HG03575 (cell line): ENCODE results near the gene CHRNA7.
"Not testable (repeated sequence)": the region's sequence is repeated elsewhere in the genome, so short reads cannot be mapped to it uniquely, and the experiment has no call there.

Experiments used
- ATAC-seq: cut with Tn5 transposase; IDR thresholded peaks from one replicate; pipeline ENCODE4 v1.9.1; 2021; ENCODE audit not compliant: unreplicated experiment, insufficient number of reproducible peaks, low FRiP score; ENCODE audit errors: extremely low read depth

Gene CHRNA7

DNA sequence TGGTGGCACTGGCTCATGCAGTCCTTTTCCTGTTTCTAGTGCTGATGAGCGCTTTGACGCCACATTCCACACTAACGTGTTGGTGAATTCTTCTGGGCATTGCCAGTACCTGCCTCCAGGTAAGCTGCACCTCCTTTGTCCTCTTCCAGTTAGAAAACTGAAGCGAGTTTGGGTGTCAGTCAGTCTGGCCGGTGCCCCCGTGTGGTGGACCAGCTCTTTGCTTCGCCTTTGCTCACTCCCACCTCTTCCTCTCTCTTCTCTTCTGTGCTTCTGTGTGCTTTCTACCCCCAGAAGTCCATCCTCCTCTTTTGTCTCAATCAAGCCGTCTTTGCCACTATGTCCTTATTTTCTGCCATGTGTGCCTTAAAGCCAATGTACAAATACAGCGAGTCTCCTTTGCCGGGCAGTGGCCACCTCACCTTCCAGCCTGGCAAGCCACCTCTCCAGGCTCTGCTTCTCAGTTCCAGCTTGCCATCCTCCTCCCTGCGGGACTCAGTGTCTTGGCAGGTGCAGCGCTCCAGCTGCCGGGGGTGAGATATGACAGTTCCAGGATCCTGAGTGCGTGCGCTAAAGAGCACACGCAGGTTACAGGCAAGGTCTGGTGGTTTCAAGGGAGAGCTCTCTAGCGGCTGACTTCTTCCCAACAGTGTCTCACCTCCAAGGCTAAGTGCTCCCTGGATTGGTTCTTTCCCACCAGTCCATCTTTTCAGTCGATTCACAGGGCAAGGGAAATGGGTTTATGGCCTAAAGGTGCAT, 123.7 kb downstream of the CHRNA7 start:
- ATAC-seq: not testable (repeated sequence)

DNA sequence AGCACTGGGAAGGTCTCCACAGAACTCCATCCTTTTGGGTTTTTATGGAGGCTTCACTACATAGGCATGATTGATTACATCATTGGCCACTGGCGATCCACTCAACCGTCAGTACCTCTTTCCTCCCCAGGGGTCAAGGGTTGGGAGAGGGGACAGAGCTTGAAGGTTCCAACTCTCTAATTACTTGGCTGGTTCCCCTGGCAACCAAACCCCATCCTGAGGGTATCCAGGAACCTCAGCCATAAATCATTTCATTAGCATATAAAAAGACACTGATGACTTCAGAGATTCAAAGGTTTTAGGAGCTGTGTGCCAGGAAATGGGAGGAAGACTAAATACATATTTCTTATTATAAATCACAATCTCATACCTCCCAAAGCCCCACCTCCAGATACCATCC, 131.8 kb downstream of the CHRNA7 start:
- not testable (repeated sequence) for ATAC-seq

- not testable (repeated sequence) for ATAC-seq
Observed at GRCh38 chr15:32164065-32164464, 133.8 kb downstream of the CHRNA7 start.

- not testable (repeated sequence) for ATAC-seq
Observed at GRCh38 chr15:32164747-32165146, 134.4 kb downstream of the CHRNA7 start.

DNA sequence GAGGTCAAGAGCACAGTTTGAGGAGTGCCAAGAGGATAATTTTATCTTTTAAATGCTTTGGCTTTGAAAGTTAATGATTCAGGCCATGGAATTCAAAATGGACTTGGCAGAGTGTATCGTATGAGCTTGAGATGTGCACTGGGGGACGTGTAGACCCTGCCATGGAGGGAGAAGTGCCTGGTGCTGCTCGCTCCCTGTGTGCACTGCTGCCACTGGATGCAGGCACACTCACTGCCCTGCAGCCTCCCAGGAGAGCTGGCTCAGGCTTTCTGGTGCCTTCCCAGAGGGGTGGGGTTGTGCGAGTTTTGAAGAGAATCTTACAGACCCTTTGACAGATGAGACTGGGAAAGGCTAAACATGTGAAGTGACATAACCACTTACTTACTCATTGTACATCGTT, 135.5 kb downstream of the CHRNA7 start:
- not testable (repeated sequence) for ATAC-seq

- not testable (repeated sequence) for ATAC-seq
Observed at GRCh38 chr15:32166270-32166669, 136.0 kb downstream of the CHRNA7 start.

DNA sequence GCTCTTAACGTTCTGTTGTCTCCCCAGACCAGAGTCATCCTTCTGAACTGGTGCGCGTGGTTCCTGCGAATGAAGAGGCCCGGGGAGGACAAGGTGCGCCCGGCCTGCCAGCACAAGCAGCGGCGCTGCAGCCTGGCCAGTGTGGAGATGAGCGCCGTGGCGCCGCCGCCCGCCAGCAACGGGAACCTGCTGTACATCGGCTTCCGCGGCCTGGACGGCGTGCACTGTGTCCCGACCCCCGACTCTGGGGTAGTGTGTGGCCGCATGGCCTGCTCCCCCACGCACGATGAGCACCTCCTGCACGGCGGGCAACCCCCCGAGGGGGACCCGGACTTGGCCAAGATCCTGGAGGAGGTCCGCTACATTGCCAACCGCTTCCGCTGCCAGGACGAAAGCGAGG, 137.6 kb downstream of the CHRNA7 start:
- not testable (repeated sequence) for ATAC-seq

DNA sequence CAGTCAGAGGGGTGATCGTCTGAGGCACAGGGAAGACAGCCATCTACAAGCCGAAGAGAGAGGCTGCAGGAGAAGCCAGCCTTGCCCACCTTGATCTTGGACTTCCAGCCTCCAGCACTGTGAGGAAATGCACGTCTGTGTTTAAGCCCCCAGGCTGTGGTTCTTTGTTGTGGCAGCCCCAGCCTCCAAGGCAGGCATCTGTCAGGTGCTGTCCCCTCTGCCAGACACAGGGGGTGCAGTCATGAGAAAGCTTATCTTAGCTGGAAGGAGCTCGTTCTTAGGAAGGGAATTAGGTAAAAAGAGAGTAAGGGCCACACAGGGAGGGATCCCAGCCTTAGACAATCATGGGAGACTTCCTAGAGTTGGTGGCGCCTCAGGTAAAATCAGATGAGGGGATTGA, 150.3 kb downstream of the CHRNA7 start:
- not testable (repeated sequence) for ATAC-seq

GRCh38 chr15:32193780-32194179, 163.5 kb downstream of the CHRNA7 start:
- not testable (repeated sequence) for ATAC-seq

- not testable (repeated sequence) for ATAC-seq
Observed at GRCh38 chr15:32196206-32196605, 165.9 kb downstream of the CHRNA7 start.

GRCh38 chr15:32198938-32199337, 168.6 kb downstream of the CHRNA7 start:
- not testable (repeated sequence) for ATAC-seq

GRCh38 chr15:32209081-32209480, 178.8 kb downstream of the CHRNA7 start:
- ATAC-seq: not testable (repeated sequence)

DNA sequence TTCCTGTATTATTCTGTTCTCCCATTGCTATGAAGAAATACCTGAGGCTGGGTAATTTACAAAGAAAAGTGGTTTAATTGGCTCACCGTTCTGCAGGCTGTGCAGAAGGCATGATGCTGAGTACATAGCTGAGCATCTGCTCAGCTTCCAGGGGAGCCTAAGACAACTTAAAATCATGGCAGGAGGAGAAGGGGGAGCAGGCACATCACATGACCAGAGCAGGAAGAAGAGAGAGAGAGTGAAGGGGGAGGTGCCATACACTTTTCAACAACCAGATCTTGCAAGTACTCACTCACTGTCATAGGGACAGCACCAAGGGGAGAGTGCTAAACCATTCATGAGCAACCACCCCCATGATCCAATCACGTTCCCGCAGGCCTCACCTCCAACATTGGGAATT, 188.4 kb downstream of the CHRNA7 start:
- no peak for ATAC-seq
